Astrocyte of the cerebellum (primary cell): ENCODE measurements around the gene SPOCK1.

ENCODE experiments used
- DNase-seq: peaks from one replicate; pipeline ENCODE4 v3.0.0-alpha.2; 2011; ENCODE audit warnings: low read depth
- H3K4me3 ChIP-seq: 2 replicates; pipeline ENCODE4 v1.5.1; 2011; ENCODE audit warnings: mild to moderate bottlenecking, low read depth, low read length, moderate library complexity
- CTCF ChIP-seq: IDR thresholded peaks from 2 replicates; pipeline ENCODE4 v1.5.1; 2012; ENCODE audit warnings: low read length, low read depth, moderate library complexity, mild to moderate bottlenecking; ENCODE audit errors: missing control alignments
- in situ Hi-C: cut with HindIII; loops from 2 replicates; pipeline ENCODE4 v1.10.0; 2017; ENCODE audit warnings: low sequenced_read_pairs

Gene SPOCK1

GRCh38 chr5:137488516-137488915 lies 10.6 kb downstream of the SPOCK1 start:
- no peak overlapping the region for H3K4me3 ChIP-seq
- no peak for DNase-seq
- TF ChIP-seq CTCF: no peak
- in situ Hi-C loops: no loop called here

GRCh38 chr5:137487600-137487999 lies 11.5 kb downstream of the SPOCK1 start:
- DNase-seq: peak; percentile 84
- no peak for TF ChIP-seq CTCF
- H3K4me3 ChIP-seq: no peak overlapping the region
- in situ Hi-C loops: no loop called here

- in situ Hi-C loops: no loop called here
- no peak for TF ChIP-seq CTCF
- no peak overlapping the region for H3K4me3 ChIP-seq
- DNase-seq: peak; percentile 54
These were observed 12.4 kb downstream of the SPOCK1 start for GRCh38 chr5:137486707-137487106.

- no peak overlapping the region for H3K4me3 ChIP-seq
- no peak for TF ChIP-seq CTCF
- no peak for DNase-seq
- in situ Hi-C loops: no loop called here
These were observed 17.5 kb downstream of the SPOCK1 start for GRCh38 chr5:137481596-137481995.

GRCh38 chr5:137478043-137478442 lies 21.1 kb downstream of the SPOCK1 start:
- in situ Hi-C loops: no loop called here
- no peak for DNase-seq
- no peak overlapping the region for H3K4me3 ChIP-seq
- no peak for TF ChIP-seq CTCF

- no peak for TF ChIP-seq CTCF
- in situ Hi-C loops: no loop called here
- DNase-seq: no peak
- H3K4me3 ChIP-seq: no peak overlapping the region
These were observed 28.3 kb downstream of the SPOCK1 start for GRCh38 chr5:137470921-137471220.

GRCh38 chr5:137470111-137470920 lies 28.8 kb downstream of the SPOCK1 start:
- TF ChIP-seq CTCF: no peak
- no peak overlapping the region for H3K4me3 ChIP-seq
- in situ Hi-C loops: no loop called here
- peak; percentile 93 for DNase-seq
